GM12892 (cell line): Measurements from ENCODE around the gene APEX1.

Source experiments
- POLR2A ChIP-seq: IDR thresholded peaks from 2 replicates; pipeline ENCODE4 v1.6.1; 2011; ENCODE audit warnings: low read depth, low read length, control low read depth
- POLR2AphosphoS5 ChIP-seq: IDR thresholded peaks from 2 replicates; pipeline ENCODE4 v1.6.1; 2011; ENCODE audit warnings: low read depth, low read length, control low read depth

- no peak for TF ChIP-seq POLR2A
- TF ChIP-seq POLR2AphosphoS5: no peak
Measured at GRCh38 chr14:20472536-20473169, 17.6 kb downstream of the APEX1 start.
